ENCODE data around the gene HDAC4. TPM values are rescaled to one million over a fixed set of nuclear protein-coding genes. Genes with fewer than 3 reads are reported as not detected.

Gene HDAC4
- total and polyA plus RNA-seq, 10 of the 15 experiments (the other 5 are each of a cell fraction or from before 2014, with no cell fraction given) = 0.22 to 15.7 (median 4.8) TPM

DNA sequence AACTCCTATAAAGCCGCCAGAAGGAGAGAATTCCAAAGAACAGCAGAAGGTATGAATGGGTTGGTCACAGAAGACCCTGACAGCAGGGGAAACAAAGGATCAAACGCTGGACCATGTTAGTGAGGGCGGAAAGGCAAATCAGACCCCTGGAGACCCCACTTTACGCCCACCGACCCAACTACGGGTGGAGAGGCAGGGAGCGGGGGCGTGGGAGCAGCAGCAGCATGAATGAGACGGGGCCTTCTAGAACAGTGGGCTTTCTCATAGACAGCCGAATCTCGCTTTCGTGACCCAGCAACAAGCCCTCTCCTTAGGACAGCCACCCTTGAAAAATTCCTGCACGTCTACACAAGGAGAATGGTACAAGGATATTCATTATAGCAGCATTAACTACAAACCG lies 191.0 kb downstream of the HDAC4 start:
- Histone ChIP-seq H4K20me1 (ENCODE audit: control insufficient read depth, insufficient read depth) (no peaks in the 10 kb centered on the region; the same call in 1 of the 2 replicates), H3K4me2 (ENCODE audit: control insufficient read depth, insufficient read depth) (no peak overlapping the region), H3K79me2 (ENCODE audit: control insufficient read depth, insufficient read depth, low read length) (no peaks in the 10 kb centered on the region), H3K4me1 (ENCODE audit: control insufficient read depth, insufficient read depth, low read length) (no peaks in the 10 kb centered on the region), H3K9me3 (replicated peaks; ENCODE audit: control insufficient read depth, insufficient read depth, low read length) (no peaks in the 10 kb centered on the region), H3K27ac (ENCODE audit: control insufficient read depth, insufficient read depth) (no peak overlapping the region), H3K4me3 (no peak overlapping the region), H2AFZ (ENCODE audit: control insufficient read depth, low read depth, low read length) (no peak overlapping the region), H3K9ac (ENCODE audit: control insufficient read depth, insufficient read depth, low read length) (no peak overlapping the region), H3K27me3 (replicated peaks in 1 of 2; ENCODE audit: control insufficient read depth in 2 of 2, insufficient read depth in 2 of 2, low read length in 1 of 2) (no peaks in the 10 kb centered on the region), H3K36me3 (ENCODE audit: control insufficient read depth in 2 of 2, insufficient read depth in 2 of 2, low read length in 1 of 2) (no peaks in the 10 kb centered on the region)
- TF ChIP-seq GABPA (IDR thresholded peaks at IDR 0.05; ENCODE audit: low read depth) (no peak), CHD2 (IDR thresholded peaks at IDR 0.05; ENCODE audit: borderline replicate concordance, low read depth, low read length) (no peak), RAD21 (IDR thresholded peaks at IDR 0.05; ENCODE audit: insufficient read depth, low read depth, low read length) (no peak), EP300 (IDR thresholded peaks at IDR 0.05; ENCODE audit: borderline replicate concordance in 1 of 2, control insufficient read depth in 1 of 2, low read depth in 2 of 2, low read length in 2 of 2) (no peak), TARDBP (IDR thresholded peaks at IDR 0.05; ENCODE audit: borderline replicate concordance) (no peak)
- TF ChIP-seq, protein P1, sequence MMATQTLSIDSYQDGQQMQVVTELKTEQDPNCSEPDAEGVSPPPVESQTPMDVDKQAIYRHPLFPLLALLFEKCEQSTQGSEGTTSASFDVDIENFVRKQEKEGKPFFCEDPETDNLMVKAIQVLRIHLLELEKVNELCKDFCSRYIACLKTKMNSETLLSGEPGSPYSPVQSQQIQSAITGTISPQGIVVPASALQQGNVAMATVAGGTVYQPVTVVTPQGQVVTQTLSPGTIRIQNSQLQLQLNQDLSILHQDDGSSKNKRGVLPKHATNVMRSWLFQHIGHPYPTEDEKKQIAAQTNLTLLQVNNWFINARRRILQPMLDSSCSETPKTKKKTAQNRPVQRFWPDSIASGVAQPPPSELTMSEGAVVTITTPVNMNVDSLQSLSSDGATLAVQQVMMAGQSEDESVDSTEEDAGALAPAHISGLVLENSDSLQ (IDR thresholded peaks at IDR 0.05) = no peak
- TF ChIP-seq, protein P2, sequence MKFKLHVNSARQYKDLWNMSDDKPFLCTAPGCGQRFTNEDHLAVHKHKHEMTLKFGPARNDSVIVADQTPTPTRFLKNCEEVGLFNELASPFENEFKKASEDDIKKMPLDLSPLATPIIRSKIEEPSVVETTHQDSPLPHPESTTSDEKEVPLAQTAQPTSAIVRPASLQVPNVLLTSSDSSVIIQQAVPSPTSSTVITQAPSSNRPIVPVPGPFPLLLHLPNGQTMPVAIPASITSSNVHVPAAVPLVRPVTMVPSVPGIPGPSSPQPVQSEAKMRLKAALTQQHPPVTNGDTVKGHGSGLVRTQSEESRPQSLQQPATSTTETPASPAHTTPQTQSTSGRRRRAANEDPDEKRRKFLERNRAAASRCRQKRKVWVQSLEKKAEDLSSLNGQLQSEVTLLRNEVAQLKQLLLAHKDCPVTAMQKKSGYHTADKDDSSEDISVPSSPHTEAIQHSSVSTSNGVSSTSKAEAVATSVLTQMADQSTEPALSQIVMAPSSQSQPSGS (IDR thresholded peaks at IDR 0.05; ENCODE audit: low read length) = no peak
- TF ChIP-seq, protein P3, sequence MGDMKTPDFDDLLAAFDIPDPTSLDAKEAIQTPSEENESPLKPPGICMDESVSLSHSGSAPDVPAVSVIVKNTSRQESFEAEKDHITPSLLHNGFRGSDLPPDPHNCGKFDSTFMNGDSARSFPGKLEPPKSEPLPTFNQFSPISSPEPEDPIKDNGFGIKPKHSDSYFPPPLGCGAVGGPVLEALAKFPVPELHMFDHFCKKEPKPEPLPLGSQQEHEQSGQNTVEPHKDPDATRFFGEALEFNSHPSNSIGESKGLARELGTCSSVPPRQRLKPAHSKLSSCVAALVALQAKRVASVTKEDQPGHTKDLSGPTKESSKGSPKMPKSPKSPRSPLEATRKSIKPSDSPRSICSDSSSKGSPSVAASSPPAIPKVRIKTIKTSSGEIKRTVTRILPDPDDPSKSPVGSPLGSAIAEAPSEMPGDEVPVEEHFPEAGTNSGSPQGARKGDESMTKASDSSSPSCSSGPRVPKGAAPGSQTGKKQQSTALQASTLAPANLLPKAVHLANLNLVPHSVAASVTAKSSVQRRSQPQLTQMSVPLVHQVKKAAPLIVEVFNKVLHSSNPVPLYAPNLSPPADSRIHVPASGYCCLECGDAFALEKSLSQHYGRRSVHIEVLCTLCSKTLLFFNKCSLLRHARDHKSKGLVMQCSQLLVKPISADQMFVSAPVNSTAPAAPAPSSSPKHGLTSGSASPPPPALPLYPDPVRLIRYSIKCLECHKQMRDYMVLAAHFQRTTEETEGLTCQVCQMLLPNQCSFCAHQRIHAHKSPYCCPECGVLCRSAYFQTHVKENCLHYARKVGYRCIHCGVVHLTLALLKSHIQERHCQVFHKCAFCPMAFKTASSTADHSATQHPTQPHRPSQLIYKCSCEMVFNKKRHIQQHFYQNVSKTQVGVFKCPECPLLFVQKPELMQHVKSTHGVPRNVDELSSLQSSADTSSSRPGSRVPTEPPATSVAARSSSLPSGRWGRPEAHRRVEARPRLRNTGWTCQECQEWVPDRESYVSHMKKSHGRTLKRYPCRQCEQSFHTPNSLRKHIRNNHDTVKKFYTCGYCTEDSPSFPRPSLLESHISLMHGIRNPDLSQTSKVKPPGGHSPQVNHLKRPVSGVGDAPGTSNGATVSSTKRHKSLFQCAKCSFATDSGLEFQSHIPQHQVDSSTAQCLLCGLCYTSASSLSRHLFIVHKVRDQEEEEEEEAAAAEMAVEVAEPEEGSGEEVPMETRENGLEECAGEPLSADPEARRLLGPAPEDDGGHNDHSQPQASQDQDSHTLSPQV (IDR thresholded peaks at IDR 0.05) = no peak
- TF ChIP-seq, protein P4, sequence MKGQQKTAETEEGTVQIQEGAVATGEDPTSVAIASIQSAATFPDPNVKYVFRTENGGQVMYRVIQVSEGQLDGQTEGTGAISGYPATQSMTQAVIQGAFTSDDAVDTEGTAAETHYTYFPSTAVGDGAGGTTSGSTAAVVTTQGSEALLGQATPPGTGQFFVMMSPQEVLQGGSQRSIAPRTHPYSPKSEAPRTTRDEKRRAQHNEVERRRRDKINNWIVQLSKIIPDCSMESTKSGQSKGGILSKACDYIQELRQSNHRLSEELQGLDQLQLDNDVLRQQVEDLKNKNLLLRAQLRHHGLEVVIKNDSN (IDR thresholded peaks at IDR 0.05; ENCODE audit: borderline replicate concordance, extremely low read length, insufficient read depth, low read depth, low read length) = no peak
- in situ Hi-C loops (cut with MboI) (no loop called here), intact Hi-C loops (cut with micrococcal nuclease; ENCODE audit: unreplicated experiment) (no loop called here)
- no peak for FAIRE-seq
- no TSS peak for BruUV-seq (replicated peaks)
- 89% methylated on average over 14 of the region's 14 CpGs for WGBS (ENCODE audit: insufficient coverage, insufficient replicate concordance, low lambda C conversion rate, missing lambda C conversion rate)
- ChIA-PET CTCF (interaction anchor here (1.6 kb wide), 1 partner anchor 66 kb away, joined by 4 read pairs; no protein-coding TSS in a partner anchor), POLR2A (no interaction called here), RAD21 (ENCODE audit: unreplicated experiment) (no interaction called here), SMC1A (ENCODE audit: uncharacterized antibody, unreplicated experiment) (no interaction called here)
- no peak for DNase-seq (ENCODE audit: low read depth, low spot score)
- ATAC-seq = no peak

Measured in GM12878 (cell line).